GM19468 (cell line): ENCODE data around the gene EGFLAM.
"Not testable (repeated sequence)": the region's sequence is repeated elsewhere in the genome, so short reads cannot be mapped to it uniquely, and the experiment has no call there.

Experiments
- ATAC-seq: cut with Tn5 transposase; IDR thresholded peaks from one replicate; pipeline ENCODE4 v1.9.1; 2021; ENCODE audit warnings: mild to moderate bottlenecking, moderate library complexity, moderate number of reproducible peaks; ENCODE audit not compliant: unreplicated experiment; ENCODE audit errors: extremely low read depth

The EGFLAM gene

DNA sequence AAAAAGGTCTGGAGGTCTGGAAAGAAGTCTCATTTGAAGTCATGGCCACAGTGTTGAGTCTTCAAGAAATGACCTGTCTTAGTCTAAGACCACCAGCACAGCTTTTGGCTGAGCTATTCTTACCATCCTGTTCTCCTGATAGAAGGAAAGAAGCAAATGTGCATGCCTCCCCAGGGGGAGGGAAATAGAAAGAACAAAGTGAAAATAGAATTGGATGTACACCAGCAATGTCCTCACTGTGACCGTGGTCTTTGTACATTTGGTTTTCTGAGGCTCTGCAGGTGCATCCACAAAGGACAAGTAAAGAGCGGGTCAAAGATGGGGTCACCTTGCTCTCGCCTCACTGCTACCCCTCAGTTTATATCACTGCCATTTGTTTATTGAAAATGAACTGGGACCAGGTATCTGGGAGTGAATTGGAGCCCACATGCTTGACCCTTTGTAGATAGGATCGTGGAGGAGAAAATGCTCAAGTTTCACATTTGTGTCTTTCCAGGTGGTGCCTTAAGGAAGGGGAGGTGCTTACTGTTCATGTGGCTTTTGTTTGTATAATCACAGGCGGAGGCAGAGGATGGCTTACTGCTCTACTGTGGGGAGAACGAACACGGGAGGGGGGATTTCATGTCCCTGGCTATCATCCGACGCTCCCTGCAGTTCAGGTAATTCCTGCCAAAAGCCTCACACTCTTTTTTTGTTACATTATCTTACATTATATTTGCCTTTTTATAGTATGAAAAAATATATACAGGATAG lies 150.3 kb downstream of the EGFLAM start:
- ATAC-seq: no peak

DNA sequence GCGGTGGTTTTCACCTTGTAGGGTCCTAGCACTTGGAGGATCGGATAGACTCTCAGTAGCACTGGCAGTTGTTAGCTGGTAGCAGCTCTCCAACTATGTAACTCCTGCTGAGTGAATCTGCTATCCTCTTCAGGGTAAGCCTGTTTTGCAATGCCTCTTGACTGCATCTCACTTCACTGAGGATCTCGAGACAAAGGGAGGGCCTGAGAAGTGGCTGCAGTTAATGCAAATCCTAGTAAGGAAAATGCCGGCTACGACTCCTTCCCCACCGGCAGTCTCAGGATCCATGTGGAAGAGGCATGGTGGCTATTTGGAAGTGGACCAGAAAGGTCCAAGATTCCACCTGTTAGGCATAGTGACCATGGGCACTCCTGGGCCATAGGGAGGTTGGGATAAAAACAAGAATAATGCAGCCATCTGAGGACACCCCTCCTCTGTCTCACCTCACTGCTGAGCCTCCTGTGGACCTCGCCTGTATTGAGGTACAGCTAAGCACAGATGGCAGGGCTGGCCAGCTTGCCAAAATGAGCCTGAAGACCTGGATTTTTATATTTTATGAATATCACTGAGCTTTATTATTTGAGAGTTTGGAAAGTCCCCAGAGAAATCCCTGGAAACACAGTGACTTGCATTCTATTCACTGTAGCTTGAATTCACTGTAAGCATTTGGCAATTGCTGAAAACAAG lies 152.1 kb downstream of the EGFLAM start:
- no peak for ATAC-seq

DNA sequence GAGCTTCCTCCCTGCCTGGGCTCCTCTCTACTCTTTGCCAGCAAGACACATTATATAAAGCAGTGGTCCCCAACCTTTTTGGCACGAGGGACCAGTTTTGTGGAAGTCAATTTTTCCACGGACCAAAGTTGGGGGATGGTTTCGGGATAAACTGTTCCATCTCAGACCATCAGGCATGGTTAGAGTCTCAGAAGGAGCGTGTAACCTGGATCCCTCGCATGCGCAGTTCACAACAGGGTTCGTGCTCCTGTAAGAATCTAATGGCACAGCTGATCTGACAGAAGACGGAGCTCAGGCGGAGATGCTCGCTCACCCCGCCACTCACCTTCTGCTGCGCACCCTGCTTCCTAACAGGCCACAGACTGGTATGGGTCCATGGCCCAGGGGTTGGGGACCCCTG lies 155.3 kb downstream of the EGFLAM start:
- no peak for ATAC-seq

DNA sequence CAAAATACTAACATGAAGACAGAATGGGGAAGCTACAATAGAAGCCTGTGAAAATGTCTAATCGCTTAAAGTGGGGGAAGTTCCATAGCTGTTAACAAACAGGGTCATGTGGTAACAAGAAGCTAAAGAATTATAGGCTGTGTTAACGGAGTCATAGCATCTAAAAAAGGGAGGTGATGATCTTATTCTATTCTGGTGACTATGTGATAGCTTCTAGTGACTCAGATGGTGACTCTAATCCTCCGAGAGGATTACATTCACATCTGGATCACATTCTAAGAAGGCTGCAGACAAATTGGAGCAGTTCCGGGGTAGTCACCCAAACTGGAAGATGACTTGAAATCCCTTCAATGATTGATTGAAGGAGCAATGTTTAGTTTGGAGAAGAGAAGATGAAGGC lies 156.0 kb downstream of the EGFLAM start:
- ATAC-seq: no peak

DNA sequence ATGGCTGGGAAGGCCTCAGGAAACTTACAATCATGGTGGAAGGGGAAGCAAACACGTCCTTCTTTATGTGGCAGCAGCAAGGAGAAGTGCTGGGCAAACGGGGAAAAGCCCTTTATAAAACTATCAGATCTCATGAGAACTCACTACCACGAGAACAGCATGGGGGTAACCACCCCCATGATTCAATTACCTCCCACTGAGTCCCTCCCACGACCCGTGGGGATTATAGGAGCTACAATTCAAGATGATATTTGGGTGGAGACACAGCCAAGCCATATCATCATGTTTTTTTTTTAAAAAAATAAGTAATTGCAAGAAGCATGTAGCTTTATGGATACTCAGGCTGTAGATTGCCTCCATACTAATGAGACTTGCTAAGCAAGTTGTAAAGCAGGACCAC lies 157.4 kb downstream of the EGFLAM start:
- ATAC-seq: not testable (repeated sequence)

DNA sequence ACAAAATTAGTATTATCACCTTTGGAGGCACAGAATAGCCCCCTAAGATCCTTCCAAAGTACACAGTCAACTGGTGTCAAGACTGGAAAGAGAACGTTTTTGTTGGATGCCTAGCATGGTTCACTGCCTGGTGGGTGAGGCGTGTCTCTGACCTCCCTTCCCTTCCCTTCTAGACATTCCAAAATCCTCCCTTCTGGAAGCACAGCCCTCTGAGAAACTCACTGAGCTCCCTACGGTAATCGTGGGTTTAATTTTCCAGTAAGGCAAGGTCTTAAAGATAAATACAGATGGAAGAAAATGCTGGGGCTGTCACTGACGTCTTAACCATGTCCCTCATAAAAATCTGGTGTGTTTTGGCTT lies 159.3 kb downstream of the EGFLAM start:
- ATAC-seq: no peak

DNA sequence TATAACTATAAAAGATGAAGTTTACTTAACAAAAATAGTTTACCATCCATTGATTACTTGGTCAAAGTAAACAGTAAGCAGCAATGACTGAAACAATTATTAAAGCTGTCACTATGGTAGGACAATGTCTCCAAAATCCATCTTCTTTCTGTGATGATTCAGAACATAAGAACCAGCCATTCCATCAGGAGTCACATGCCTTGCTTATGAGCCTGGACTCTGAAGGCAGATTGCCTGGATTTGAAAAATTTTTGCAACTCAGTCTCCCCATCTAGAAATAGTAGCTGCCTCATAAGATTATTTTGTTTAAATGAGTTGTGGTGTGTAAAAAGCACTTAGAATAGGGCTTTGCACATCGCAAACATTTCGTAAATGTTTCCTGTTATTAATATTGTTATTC lies 161.9 kb downstream of the EGFLAM start:
- no peak for ATAC-seq

DNA sequence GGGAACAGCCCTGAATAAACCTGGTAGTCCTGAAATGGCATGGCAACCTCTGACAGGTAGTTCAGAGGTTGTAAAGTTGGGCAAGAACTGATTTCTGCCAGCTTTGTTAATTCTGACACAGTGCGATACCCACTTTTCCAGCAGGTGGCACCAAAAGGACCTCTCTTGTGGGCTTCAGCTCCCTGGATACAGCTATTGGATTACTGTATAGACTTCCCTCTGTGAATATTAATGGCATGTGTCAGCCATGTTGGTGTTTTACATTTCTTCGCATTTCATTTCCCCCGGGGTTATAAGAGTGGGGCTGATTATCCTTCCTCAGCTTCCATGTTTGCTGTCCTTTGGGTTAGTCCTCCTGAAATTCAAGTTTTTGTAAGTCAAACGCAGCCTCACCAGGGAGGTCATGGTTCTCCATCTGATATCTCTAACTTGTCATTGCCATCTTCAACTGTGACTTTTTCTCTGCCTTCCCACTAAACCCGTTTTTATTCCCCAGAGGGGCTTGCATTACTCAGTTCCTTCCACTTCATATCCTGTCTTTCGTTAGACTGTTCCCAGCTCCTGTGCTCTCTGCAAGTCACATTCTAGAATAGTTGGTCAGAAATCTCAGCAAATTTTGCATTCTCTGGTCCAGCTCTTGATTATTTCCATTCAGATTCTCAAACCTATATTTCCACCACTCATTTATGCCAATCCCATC lies 162.5 kb downstream of the EGFLAM start:
- ATAC-seq: no peak

DNA sequence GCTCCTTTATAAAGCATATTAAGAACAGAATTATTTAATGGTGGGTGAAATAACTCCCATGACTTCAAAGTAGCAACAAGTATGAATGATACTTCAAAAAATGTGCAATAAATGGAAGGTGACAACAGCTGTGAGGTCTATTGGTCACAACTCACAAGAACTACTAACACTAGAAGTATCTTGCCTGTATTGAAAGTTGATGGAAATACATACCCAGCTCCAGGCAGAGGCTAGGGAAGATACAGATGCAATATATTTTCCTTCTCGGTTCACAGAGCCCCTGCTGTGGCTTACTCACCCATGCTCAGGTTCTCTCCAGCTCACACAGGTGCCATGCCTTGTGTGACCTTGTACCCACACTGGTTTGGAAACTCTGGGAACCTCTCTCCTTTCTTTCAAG lies 164.3 kb downstream of the EGFLAM start:
- ATAC-seq: no peak

DNA sequence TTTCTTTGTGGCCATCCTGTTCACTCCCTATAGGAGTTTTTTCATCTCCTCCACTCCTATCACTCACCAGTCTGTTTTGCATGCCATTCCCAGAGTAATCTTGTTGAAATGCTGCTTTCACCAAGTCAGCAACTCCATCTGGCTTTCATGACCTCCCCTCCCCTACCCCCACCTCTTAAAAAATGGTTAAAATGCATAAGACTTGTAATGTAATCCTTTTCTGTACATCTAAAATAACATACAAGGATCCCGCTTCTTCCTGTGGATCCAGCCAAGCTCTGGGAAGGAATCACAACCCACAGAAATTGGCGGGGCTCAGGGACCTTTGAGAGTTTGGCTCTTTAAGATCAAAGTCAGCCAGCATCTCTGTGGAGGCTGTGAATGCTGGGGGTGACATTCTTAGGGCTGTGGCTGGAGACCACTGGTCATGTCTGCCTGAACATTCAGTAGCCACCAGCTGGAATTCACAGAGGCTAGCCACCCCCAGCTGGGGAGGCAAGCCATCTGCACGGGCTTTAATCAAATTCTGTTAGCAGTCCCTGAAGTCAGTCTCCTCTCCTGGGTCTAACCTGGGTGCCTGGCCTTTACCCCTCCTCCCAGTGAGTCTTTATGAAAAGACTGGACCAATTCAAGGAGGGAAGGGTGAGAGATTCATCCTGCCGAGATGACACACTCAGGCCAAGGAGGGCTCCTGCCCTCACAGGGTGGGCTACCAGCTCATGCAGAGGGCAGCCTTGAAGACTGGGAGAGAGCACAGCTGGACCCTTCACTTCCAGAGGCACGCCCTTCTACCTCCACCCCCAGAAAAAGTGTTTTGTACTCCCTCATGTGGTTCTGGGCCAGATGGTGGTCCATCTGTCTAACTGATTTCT lies 165.2 kb downstream of the EGFLAM start:
- ATAC-seq: no peak

DNA sequence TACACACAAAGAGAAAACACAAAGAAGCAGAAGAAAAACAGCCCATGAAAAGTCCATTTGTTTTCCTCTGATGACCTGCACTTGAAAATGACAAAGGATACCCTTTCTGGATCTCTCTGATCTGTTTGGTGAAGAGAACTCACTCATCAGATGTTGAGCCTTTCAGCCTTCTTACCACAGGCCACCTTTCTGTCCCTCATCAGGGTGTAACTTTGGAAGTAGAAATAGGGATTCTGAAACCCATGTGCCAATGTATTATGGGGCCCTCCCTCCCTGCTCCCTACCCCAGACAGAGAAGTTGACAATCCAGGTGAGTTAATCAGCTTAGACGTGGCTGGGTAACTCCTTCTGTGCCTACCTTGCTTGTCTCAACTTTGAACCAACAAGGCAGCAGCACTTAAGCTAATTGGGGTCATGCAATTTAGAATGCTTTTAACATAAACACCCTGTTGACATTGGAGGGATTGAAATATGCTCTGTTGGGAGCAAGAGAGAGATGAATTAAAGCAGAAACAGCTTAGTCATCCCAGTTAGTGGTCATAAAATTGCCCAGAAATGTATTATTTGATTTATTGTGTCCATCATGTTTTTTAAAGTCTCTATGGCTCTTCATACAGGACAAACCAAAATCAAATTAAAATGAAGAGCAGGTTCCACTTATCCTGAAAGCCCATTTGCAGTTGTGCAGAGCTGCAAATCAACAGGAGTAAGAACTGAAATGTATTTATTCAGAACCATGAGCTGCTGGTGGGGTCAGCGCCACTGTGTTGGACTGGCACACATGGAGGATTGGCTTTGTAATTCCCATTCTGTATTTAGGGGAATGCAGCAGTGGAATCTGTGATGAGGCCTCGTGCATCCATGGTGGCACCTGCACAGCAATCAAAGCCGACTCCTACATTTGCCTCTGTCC lies 166.0 kb downstream of the EGFLAM start:
- no peak for ATAC-seq

DNA sequence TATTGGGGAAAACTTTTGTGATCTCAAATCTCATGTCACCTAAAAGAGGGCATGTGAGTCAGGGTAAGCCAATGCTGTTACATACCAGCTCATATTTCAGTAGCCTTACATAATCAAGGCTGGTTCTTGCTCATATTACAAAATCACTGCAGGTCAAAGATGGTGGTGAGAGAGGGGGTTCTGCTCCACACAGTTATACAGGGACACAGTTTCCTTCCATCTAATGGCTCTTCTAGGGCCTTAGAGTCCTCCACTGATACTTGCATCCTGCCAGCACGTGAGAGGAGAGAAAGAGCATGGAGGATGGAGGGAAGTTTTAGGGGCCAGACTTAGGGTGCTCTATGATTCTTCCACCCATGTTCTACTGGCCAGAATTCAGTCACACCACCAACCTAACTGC lies 168.1 kb downstream of the EGFLAM start:
- ATAC-seq: no peak

DNA sequence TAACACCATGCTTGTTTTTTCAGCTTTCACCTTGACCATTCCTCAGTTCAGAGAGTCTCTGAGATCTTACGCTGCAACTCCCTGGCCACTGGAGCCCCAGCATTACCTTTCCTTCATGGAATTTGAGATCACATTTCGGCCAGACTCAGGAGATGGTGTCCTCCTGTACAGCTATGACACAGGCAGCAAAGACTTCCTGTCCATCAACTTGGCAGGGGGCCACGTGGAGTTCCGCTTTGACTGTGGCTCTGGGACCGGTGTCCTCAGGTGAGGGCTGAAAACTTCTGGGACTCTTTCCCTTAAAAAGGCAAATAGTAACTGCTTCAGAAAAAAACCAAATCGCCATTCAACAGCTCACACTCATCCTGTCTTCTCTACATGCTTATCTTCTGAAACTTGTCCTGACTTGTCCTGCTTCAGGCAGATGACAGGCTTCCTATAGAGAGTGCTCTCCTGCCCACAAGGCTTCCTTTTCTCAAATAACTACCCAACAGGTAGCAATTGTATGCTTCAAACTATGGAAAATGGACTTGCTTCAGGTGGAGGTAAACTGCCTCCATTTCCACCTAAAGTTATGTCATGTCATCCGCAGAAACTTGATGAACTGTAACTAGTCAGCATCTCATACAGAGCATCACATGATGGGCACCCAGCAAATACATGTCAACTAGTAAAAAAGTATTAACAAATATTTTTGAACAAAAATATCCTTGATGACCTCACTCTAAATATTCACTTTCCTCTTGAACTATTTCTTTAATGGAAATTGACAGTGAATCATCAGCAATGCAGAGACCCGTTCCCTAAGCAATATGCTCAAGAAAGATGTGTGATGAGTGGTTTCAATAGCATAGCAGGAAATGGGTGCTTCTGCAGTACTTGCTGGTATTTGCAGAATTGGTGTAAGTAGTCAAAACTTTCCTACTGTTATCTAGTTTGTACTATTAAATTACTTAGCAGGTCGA lies 168.9 kb downstream of the EGFLAM start:
- ATAC-seq: no peak

DNA sequence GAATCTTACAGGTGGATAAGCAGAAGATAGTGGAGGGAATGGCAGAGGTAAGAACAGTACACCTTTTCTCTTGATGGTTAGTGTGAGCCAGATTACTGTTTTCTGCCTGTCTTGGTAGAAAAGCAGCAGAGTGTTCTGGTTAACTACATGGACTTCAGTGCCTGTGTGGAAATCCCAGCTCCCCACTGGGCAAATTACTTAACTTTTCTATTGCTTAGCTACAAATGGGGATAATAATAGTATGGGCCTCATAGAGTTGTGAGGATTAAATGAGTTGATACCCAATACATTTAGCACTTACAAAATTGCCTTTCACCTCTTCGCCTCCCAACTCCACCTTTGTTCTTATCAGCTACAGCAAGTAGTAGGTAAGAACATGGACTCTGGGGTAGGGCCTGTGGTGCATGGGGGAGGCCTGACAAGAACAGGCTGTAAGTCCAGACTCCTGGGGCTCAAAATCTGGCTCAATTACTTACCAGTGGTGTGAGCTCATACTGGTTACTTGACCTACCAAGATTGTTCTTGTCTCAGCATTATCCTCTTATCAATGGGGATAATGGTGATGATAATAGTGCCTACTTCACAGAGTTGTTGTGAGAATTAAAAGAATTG lies 173.0 kb downstream of the EGFLAM start:
- ATAC-seq: no peak

DNA sequence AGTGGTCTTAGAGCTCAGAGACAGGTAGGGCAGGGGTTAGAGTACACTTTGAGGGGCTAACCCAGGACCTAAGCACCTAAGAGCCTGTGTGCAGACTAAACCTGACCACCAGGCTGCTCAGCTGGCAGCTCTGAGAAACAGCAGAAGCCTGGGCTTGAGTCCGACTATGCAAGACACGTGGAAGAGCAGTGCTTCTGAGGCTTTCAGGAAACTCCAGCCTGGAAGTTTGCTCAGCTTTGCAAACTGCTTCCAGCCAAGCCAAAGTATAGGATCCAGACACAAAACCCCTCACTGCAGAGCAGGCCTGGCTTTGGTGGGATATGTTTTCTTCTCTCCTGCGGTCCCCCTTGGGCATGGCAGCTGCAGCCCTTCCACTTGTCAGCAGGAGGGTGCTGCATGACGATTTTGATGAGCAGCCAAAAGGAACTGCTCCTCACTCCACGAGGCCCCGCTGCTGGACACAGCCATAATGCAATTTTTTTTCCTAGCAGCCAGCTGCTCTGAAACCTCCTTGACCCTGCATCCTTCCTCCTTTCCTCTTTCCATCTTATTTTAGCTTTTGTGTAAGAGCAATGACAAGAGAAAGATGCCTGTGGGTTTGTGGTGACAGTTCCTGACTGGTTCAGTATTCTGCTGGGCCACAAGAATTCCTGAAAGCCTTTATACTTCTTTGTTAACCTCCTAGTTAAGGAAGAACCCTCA lies 175.0 kb downstream of the EGFLAM start:
- ATAC-seq: no peak

DNA sequence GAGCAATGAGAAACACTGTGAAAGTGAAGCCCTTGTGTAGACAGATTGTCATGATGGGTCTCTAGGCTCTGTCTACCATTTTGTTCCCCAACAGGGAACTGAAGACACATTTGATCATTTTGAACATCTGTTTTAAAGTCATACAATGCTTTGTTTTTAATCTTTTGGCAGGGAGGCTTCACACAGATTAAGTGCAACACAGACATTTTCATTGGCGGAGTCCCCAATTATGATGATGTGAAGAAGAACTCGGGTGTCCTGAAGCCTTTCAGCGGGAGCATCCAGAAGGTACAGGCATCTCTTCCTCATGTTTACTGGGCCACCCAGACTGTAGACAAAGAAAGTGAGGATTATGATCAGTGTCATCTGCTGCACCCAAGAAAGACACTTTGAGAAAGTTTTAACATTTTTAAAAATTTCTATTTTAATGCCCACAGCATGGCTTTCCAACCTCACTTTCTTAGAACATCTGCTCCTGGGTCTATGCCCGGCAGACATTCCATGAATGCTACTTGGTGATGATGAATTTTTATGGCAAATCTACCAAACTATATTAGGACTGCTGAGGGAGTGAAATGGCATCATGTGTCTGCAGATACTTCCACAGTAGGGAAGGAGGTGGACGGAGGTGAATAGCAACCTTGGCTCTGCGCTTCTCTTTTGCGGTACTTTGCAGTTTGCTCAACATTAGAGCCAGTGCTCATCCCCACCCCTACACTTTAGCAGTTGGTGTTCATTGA lies 176.8 kb downstream of the EGFLAM start:
- ATAC-seq: no peak

DNA sequence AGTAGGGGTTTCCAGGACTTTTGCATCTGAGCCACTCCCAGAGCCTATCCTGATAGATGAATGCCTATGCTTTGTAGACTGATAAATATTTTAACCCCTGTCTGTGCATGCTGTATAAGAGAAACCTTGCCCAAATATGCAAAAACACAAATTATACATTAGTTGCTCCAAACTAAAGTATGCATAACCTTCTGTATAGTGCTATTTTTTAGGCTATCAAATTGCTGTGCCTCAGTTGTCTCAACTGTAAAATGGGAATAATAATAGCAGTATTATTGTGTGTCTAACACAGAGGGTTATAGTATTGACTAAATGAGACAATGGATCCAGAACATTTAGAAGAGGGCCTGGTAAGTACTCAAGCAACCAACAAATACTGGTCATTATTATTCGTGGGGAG lies 180.4 kb downstream of the EGFLAM start:
- ATAC-seq: no peak
